Measurements from ENCODE around the gene CALHM3.

DNA sequence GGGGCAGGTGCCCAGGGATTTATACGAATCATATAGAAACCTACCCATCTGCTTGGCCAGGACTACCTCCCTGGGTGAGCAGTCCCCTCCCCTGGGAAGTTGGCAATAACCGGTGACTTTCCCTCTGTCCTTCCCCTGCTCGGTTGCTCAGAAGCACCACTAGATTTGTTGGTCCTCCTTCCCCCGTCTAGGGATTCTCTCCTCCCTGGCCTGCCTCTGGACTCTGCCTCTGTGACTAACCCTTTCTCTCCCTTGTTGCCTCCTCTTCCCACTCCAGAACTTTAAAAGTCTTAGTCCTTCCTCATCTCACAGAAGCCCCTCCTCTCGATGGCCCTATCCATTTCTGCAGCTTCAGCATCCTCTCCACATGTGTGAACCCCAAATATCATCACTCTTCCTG is 9.8 kb downstream of the CALHM3 start:
- TF ChIP-seq, protein P1, sequence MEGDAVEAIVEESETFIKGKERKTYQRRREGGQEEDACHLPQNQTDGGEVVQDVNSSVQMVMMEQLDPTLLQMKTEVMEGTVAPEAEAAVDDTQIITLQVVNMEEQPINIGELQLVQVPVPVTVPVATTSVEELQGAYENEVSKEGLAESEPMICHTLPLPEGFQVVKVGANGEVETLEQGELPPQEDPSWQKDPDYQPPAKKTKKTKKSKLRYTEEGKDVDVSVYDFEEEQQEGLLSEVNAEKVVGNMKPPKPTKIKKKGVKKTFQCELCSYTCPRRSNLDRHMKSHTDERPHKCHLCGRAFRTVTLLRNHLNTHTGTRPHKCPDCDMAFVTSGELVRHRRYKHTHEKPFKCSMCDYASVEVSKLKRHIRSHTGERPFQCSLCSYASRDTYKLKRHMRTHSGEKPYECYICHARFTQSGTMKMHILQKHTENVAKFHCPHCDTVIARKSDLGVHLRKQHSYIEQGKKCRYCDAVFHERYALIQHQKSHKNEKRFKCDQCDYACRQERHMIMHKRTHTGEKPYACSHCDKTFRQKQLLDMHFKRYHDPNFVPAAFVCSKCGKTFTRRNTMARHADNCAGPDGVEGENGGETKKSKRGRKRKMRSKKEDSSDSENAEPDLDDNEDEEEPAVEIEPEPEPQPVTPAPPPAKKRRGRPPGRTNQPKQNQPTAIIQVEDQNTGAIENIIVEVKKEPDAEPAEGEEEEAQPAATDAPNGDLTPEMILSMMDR (IDR thresholded peaks at IDR 0.05) = no peak
- no peak for TF ChIP-seq POLR2A (IDR thresholded peaks at IDR 0.05)
- no peak for TF ChIP-seq POLR2AphosphoS5 (IDR thresholded peaks at IDR 0.05)
- no peak for TF ChIP-seq EP300 (IDR thresholded peaks at IDR 0.05)
